K562 (cell line): Measurements from ENCODE around the gene PDCD6IP. TPM values are rescaled to one million over a fixed set of nuclear protein-coding genes. Genes with fewer than 3 reads are reported as not detected.
A peak's percentile ranks its signal among the peaks of the same experiment; 100 is the strongest.

Experiments used
- BHLHE40 ChIP-seq: IDR thresholded peaks from 2 replicates; pipeline ENCODE4 v1.6.1; 2011; ENCODE audit warnings: low read length, improper control_type of control experiment
- DEAF1 ChIP-seq: fragments of 450-650 bp; formaldehyde crosslinking; IDR thresholded peaks from 2 replicates; pipeline ENCODE4 v1.4.0; 2020; ENCODE audit warnings: mild to moderate bottlenecking, moderate library complexity
- EHMT2 ChIP-seq: fragments of 450-650 bp; IDR thresholded peaks from 2 replicates; pipeline ENCODE4 v1.6.1; 2018; ENCODE audit warnings: antibody characterized with exemption
- GTF2A2 ChIP-seq: IDR thresholded peaks from 2 replicates; pipeline ENCODE4 v1.6.1; 2016; ENCODE audit warnings: mild to moderate bottlenecking, missing genetic modification characterization, missing compliant biosample characterization
- HCFC1 ChIP-seq: IDR thresholded peaks from 2 replicates; pipeline ENCODE4 v1.6.1; 2012; ENCODE audit warnings: low read depth, low read length, improper control_type of control experiment
- HMGN3 ChIP-seq: IDR thresholded peaks from 2 replicates; pipeline ENCODE4 v1.6.1; 2011; ENCODE audit warnings: borderline replicate concordance, low read depth, mild to moderate bottlenecking, mixed read lengths, low read length; ENCODE audit not compliant: insufficient read length; ENCODE audit errors: extremely low read depth
- HNRNPUL1 ChIP-seq: fragments of 200-400 bp; formaldehyde crosslinking; IDR thresholded peaks from 2 replicates; pipeline ENCODE4 v1.6.1; 2017; ENCODE audit warnings: low read length
- MYNN ChIP-seq, 2 experiments: sonication (generic); formaldehyde crosslinking in 1 of 2; IDR thresholded peaks; 2 replicates each; pipeline versions ENCODE4 v1.5.0 to v1.6.1; 2016 to 2020; ENCODE audit warnings: antibody characterized with exemption in 1 of 2, missing genetic modification reagents in 1 of 2
- PKNOX1 ChIP-seq: fragments of 450-650 bp; IDR thresholded peaks from 2 replicates; pipeline ENCODE4 v1.6.1; 2016
- RBM14 ChIP-seq: fragments of 200-400 bp; formaldehyde crosslinking; IDR thresholded peaks from 2 replicates; pipeline ENCODE4 v1.6.1; 2018; ENCODE audit warnings: low read depth, mild to moderate bottlenecking, low read length, moderate library complexity, borderline replicate concordance; ENCODE audit not compliant: insufficient read depth
- RFX5 ChIP-seq: IDR thresholded peaks from 2 replicates; pipeline ENCODE4 v1.6.1; 2011; ENCODE audit warnings: low read depth, mild to moderate bottlenecking, improper control_type of control experiment, low read length
- SPI1 ChIP-seq: IDR thresholded peaks from 2 replicates; pipeline ENCODE4 v1.6.1; 2011; ENCODE audit warnings: low read depth, low read length, control low read depth, borderline replicate concordance
- ZBTB9 ChIP-seq: fragments of 450-650 bp; formaldehyde crosslinking; IDR thresholded peaks from 2 replicates; pipeline ENCODE4 v1.4.0; 2020; ENCODE audit warnings: mild to moderate bottlenecking, moderate library complexity
- ZMIZ1 ChIP-seq, 2 experiments: fragments of 150-350 bp in 1 of 2; IDR thresholded peaks; 2 replicates each; pipeline ENCODE4 v1.6.1; 2012 to 2016; ENCODE audit warnings: low read depth in 2 of 2, low read length in 2 of 2, mild to moderate bottlenecking in 1 of 2, moderate library complexity in 1 of 2
- ZNF280B ChIP-seq: fragments of 250-450 bp; sonication (Bioruptor Pico); IDR thresholded peaks from 2 replicates; pipeline ENCODE4 v1.5.1; 2021; ENCODE audit warnings: mild to moderate bottlenecking
- ZNF699 ChIP-seq: fragments of 250-450 bp; sonication (Bioruptor Pico); IDR thresholded peaks from 2 replicates; pipeline ENCODE4 v1.8.0; 2021; ENCODE audit warnings: mild to moderate bottlenecking, moderate library complexity; ENCODE audit not compliant: insufficient replicate concordance
- ZNF707 ChIP-seq: fragments of 250-450 bp; sonication (Bioruptor Pico); conservative IDR thresholded peaks from 2 replicates; pipeline ENCODE4 v1.8.0; 2022; ENCODE audit warnings: inconsistent platforms, mild to moderate bottlenecking, moderate library complexity
- ZSCAN29 ChIP-seq: fragments of 450-650 bp; IDR thresholded peaks from 2 replicates; pipeline ENCODE4 v1.6.1; 2017
- polyA plus RNA-seq, 8 experiments: library from polyadenylated mRNA; depleted of rRNA in 4 of 8; stranded (reverse) in 5 of 8; unstranded in 3 of 8; fragments of >200 nt; fragmentation: Nextera tagmentation in 2 of 8; fragmentation: Illumina TruSeq in 1 of 8; extraction: Ambion mirVana in 2 of 8; extraction: Trizol in 1 of 8; gene quantifications; 2 replicates each; pipeline versions ENCODE4 v1.2.1 to v1.2.3, GENCODE V29; 2011 to 2014; ENCODE audit warnings: inconsistent platforms in 1 of 8, missing spikeins in 1 of 8
- total RNA-seq, 7 experiments: library from RNA; depleted of rRNA in 6 of 7; stranded (reverse); fragments of >200 nt in 6 of 7; fragmentation: Illumina TruSeq in 2 of 7; extraction: Trizol in 2 of 7; gene quantifications; 2 replicates each; pipeline versions ENCODE4 v1.2.1 to v1.2.3, GENCODE V29; 2011 to 2021; ENCODE audit warnings: low replicate concordance in 1 of 7

PDCD6IP gene
- total and polyA plus RNA-seq, 9 of the 15 experiments (the other 6 are each of a cell fraction or from before 2014, with no cell fraction given): 40.2 to 302 (median 122) TPM

- TF ChIP-seq DEAF1 (CRISPR knock-in tag) (peak; percentile 84), SPI1 (peak; percentile 93), HCFC1 (no peak), PKNOX1 (peak; percentile 84), HMGN3 (no peak), ZNF699 (CRISPR knock-in tag) (no peak), ZSCAN29 (no peak), ZBTB9 (CRISPR knock-in tag) (no peak), ZNF280B (CRISPR knock-in tag) (no peak), GTF2A2 (tag) (no peak), ZMIZ1 (IDR thresholded peaks at IDR 0.05; ENCODE audit: low read depth in 2 of 2, low read length in 2 of 2) (0 out of 4 replicates have a peak, but pooled peaks of 1 of the 2 experiments have one; percentile 17), MYNN (IDR thresholded peaks at IDR 0.05) (peak; percentile 61; the same call in 1 of the 2 replicates), MYNN (CRISPR knock-in tag; IDR thresholded peaks at IDR 0.05) (no peak), ZNF707 (no peak), EHMT2 (peak; percentile 48; the same call in 1 of the 2 replicates), RBM14 (no peak), HNRNPUL1 (no peak), BHLHE40 (peak; percentile 72), RFX5 (no peak)
Observed at GRCh38 chr3:33915796-33916546, 117.5 kb downstream of the PDCD6IP start (continued).
